ENCODE results near the gene SNAI1.
"Not testable (repeated sequence)": the region's sequence is repeated elsewhere in the genome, so short reads cannot be mapped to it uniquely, and the experiment has no call there.

The SNAI1 gene

GRCh38 chr20:49964964-49965780 lies 17.6 kb upstream of the SNAI1 start:
- no peak for DNase-seq

DNA sequence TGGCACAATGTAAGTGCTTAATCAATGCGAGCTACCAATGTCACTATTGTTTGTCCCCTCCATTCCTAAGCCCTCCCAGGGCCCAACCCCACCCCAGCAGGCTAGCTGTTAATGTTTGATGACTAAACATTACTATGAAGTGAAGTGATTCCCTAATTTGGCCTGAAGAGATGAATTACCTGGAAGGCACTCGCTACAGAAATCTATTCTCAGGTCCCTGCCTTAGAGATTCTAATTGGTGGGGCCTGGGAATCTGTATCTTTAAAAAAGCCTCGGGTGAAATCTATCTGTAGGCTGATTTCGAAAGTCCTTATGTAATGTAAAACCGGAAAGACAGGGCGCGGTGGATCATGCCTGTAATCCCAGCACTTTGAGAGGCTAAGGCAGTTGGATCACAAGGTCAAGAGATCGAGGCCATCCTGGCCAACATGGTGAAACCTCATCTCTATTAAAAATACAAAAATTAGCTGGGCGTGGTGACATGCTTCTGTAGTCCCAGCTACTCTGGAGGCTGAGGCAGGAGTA lies 16.9 kb upstream of the SNAI1 start:
- no peak for DNase-seq

DNA sequence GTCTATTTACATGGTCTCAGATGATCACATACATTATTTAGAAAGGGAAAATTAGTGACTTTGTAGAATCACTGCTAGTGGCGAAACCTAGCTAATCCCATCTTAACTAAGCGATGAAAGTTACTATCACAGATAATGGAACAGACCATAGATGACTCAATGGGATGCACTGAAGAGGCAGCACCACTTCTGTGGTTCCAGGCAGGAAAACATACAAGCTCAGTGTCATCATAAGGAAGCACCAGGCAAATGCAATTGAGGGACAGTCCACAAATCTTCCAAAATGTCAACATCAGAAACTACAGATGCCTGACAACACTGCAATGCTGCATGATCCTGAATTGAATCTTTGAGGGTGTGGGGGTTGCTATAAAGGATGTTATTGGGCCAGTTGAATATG lies 15.9 kb upstream of the SNAI1 start:
- no peak for DNase-seq

- DNase-seq = no peak
These were observed 13.5 kb upstream of the SNAI1 start for GRCh38 chr20:49969234-49969633.

DNA sequence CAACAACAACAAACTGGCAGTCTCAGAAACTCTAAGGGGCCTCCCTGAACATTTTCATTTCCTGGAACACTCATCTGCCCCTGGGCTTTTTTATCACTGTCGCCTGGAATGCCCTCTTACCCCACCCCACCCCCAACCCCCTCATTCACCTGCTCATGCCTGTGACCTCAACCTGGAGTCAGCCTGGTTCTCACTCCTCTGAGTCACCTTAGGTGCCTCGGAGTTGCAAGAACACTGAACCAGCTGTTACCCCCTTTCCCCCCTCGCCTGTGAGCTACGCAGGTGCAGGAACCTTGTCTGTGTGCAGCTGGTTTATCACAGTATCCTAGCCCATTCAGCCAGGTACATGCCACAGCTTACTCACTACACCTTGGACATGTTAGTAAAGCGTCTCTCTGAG lies 12.8 kb upstream of the SNAI1 start:
- DNase-seq = no peak

DNA sequence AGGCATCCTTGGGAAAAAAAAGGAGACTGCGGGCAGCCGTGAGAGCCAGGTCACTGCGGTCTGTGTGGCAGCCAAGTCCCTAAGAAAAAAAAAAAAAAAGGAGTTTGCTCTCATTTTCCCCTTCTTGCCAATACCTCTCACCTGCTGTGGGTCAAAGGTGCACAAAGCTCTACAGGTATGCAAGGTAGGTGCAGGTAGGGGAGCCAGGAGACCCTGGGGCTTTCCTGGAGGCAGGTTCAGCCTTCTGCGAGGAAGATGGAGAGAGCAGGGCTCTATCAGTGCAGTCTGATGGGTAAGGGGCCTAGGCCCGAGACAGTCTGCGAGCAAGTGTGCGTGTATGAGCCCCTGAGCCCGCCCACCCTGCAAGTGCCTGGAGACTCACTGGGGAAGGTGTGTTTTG lies 12.3 kb upstream of the SNAI1 start:
- no peak for DNase-seq

GRCh38 chr20:49973981-49974380 lies 8.8 kb upstream of the SNAI1 start:
- no peak for DNase-seq

DNA sequence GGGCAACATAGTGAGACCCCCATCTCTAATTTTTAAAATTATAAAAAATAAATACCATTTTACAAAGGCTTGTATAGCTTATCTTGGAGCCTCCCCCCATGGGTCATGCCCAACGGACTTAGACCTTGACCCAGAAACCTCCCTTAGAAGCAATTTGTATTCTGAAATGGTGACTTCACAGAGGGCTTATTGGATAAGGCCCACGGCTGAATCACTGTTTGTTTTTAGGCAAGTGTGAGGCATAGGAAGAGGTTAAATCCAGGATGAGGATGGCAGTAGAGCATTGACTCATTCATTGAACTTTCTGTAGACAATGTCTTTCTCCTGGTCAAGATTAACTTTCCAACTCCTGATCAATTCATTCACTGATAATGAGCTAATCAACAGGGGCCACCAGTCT lies 6.2 kb upstream of the SNAI1 start:
- DNase-seq = no peak

- DNase-seq = not testable (repeated sequence)
These were observed 5.0 kb upstream of the SNAI1 start for GRCh38 chr20:49977740-49978139.

DNA sequence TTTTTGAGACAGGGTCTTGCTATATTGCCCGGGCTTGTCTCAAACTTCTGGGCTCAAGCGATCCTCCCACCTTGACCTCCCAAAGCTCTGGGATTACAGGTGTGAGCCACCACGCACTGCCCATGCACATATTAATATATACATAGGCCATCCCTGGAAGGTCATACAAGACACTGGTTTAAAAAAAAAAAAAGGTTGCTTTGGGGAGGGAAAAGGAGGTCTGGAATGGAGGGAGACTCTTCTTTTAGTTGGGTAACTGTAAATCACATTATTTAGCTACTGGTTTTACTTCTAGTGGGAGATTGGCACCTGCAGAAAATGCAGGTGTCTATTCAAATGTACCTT lies 4.1 kb upstream of the SNAI1 start:
- no peak for DNase-seq

- no peak for DNase-seq
These were observed 3.5 kb upstream of the SNAI1 start for GRCh38 chr20:49979030-49979832.

- DNase-seq = no peak
These were observed 2.4 kb upstream of the SNAI1 start for GRCh38 chr20:49980140-49981008.

GRCh38 chr20:49981218-49982071 lies 1.3 kb upstream of the SNAI1 start:
- DNase-seq = no peak

GRCh38 chr20:49982072-49982345 lies 771 bp upstream of the SNAI1 start:
- no peak for DNase-seq

DNA sequence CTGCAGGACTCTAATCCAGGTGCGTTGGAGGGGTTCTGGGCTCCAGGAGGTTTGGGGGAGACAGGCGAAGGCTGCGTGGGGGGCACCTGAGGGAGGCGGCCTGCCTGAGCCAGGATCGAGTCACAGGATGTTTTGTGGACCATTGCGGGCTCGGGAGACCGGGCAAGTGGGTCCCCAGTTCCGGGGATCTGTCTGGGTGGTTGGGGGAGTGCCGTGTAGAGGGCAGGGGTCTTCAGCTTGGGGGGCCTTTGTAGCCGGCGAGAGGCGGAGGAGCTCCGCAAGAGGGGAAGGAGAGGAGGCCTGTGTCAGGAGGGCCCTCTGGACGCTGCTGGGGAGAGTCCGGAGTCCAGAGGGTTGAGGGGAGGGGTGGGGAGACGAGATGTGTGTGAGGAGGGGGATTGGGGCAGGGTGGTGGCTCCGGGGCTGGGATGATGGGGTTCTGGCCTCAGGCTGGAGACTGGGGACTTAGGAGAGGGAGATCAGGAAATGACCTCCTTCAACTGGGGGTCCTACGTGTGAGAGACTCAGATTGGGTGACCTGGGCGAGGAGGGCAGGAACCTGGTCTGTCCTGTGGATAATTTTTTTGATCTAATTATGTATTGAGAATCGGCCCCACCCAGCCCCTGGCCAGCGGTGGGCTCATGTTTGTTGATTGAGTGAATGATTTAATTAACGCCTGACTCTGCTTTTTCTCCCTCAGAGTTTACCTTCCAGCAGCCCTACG lies 505 bp downstream of the SNAI1 start:
- no peak for DNase-seq

- no peak for DNase-seq
These were observed 1.1 kb downstream of the SNAI1 start for GRCh38 chr20:49983848-49984408.

DNA sequence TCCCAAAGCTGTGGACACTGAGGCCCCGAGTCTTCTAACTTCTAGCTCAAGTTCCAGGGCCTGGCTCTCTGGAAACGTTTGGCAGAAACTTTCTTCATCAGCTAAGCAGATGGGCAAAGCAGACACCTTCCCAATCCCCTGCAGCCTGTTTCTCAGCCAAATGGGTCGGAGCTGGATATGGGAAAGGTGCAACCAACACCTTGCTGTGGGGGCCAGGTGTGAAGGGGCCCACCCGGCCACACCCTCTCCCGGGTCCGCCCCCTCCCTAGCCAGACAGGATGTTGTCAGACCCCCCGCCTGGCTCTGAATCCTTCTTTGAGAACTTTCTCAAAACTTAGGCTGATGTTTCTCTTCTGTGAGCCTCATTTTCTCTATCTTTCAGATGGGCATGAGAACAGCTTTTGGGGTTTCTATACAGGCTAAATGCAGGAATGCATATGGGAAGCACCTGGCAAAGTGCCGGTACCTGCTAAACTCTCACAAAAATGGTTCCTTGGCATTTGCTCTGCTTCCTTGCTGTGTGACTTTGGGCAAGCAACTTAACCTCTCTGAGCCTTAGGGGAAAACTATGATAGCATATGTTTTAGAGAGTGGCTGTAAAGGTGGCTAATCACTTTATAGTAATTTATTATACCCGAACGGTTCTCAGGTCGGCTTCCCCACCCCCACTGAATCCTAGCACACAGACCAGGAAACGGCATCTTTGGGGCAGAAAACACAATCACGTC lies 1.8 kb downstream of the SNAI1 start:
- no peak for DNase-seq

DNA sequence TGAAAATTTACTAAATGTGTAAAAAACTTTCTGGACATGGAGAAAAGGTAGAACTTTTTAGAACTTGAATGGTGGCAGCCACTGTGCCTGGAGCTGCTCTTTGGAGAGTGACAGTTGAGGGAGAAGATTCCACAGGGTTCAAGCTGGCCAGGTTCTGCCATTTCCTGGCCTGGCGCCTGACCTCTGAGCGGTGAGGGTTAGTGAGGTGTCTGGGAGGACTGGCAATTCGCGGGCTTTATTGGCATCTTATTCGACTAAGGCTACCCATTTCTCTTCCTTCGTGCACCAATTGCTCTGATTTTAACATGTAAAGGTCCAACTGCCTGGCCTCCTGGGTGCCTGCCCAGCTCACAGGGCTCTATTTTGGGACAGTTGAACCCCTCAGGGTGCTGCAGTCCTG lies 2.4 kb downstream of the SNAI1 start:
- DNase-seq = no peak

DNA sequence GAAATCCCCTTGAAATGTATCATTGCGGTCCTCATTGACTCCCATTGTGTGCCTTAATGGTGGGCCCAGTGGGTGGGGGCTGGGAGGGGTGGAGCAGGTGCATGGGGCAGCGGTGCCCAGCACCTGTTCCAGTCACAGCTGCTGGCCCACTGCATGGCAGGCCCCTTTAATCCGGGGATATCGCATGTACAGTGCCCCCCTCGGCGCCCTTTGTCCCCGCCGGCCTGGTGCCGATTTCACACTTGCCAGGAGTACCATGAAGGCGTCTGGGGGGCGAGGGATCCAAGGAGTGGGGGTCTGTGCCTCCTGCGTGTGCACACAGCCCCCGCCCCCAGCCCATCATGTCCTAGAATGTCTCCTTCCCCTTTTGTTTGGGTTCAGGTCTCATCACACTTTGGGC lies 2.8 kb downstream of the SNAI1 start:
- no peak for DNase-seq

GRCh38 chr20:49986049-49986448 lies 3.3 kb downstream of the SNAI1 start:
- DNase-seq = no peak

Measured in NCI-H2081 treated with DMSO at 0.1 percent for 48 hours (cell line).